Fibroblast of pulmonary artery (primary cell): ENCODE data around the gene UBE2J2.

Experiments
- DNase-seq: peaks from one replicate; pipeline ENCODE4 v3.0.0-alpha.2; 2010; ENCODE audit warnings: low read depth
- H3K4me3 ChIP-seq: replicated peaks from 2 replicates; pipeline ENCODE4 v1.5.1; 2011; ENCODE audit warnings: low read depth, mild to moderate bottlenecking, control low read depth, low read length, moderate library complexity
- TF ChIP-seq, protein P1 (sequence below): IDR thresholded peaks from 2 replicates; pipeline ENCODE4 v1.5.1; 2011; ENCODE audit warnings: mild to moderate bottlenecking, control low read depth, low read length, inconsistent platforms; ENCODE audit errors: missing control alignments

Gene UBE2J2

DNA sequence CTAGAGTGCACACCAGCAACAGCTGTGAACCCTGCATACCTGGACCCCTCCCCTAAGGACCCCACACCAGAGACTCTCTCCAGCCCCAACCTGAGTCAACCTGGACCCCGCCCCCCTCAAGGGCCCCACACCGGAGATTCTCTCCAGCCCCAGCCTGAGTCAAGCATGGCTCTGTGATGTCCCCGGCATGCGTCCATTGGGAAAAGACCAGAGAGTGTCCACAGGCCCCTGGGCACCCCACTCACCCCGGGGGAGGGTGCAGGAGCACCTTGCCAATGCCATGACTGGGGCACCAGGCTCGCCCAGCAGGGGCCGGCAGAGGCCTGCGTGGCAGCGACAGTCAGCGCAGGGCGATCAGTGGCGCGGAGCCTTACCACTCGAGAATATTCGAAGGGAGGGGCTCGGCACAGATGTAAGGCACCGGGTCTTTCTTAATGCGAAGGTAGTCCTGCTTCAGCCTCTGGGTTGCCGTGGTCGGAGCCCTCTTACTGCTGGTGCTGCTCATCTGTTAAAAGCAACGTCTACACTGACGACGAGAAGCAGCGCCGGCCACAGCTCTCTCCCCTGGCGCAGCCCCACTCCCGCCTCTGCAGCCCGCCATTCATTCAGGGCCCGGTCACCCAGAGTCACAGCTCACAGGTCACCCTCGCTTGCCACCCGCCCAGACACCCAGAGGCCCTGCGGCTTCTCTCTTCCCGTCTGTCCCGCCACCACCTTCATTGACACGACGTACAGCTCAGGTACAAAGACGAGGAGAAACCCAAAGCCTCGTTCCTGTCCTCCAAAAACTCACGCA is 6.0 kb downstream of the UBE2J2 start:
- DNase-seq = no peak
- TF ChIP-seq, protein P1, sequence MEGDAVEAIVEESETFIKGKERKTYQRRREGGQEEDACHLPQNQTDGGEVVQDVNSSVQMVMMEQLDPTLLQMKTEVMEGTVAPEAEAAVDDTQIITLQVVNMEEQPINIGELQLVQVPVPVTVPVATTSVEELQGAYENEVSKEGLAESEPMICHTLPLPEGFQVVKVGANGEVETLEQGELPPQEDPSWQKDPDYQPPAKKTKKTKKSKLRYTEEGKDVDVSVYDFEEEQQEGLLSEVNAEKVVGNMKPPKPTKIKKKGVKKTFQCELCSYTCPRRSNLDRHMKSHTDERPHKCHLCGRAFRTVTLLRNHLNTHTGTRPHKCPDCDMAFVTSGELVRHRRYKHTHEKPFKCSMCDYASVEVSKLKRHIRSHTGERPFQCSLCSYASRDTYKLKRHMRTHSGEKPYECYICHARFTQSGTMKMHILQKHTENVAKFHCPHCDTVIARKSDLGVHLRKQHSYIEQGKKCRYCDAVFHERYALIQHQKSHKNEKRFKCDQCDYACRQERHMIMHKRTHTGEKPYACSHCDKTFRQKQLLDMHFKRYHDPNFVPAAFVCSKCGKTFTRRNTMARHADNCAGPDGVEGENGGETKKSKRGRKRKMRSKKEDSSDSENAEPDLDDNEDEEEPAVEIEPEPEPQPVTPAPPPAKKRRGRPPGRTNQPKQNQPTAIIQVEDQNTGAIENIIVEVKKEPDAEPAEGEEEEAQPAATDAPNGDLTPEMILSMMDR = no peak
- no peak overlapping the region for H3K4me3 ChIP-seq

DNA sequence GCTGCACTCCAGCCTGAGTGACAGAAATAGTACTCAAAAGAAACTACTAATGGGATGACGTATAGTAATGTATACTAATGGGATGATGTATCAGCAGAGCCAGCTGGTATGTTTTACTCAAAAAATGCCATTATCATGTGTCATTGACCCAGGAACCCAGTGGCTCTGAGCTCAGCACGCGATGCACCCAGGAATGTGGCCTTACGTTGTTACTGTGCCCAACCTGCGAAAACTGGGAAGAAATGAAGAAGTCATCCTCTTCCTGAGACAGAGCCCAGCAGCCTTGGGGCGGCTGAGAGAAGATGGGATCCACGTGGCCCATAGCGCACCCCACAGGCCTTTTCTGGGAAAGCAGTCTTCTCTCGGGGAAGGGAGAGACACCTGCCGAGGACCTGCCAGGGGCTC is 8.8 kb downstream of the UBE2J2 start:
- TF ChIP-seq, protein P1 = peak; percentile 48
- no peak overlapping the region for H3K4me3 ChIP-seq
- DNase-seq = peak; percentile 93

DNA sequence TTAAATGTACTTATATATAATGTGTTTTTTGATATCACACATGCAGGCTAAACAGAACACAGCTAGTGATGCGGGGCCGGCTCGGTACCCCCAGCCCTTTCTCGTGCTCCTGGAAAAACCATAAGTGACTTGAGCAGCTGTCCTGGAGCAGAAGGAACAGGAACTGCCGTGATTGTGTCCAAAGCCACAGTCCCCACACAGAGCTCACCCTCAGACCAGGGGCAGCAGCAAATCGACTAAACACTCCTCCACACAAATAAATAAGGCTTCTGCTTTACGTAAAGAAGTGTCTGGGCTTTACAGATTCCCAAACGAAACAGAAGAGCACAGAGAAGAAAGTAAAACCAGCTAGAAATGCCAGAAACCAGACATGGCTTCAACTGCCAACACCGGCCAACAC is 9.6 kb downstream of the UBE2J2 start:
- H3K4me3 ChIP-seq = no peak overlapping the region
- TF ChIP-seq, protein P1 = no peak
- no peak for DNase-seq

DNA sequence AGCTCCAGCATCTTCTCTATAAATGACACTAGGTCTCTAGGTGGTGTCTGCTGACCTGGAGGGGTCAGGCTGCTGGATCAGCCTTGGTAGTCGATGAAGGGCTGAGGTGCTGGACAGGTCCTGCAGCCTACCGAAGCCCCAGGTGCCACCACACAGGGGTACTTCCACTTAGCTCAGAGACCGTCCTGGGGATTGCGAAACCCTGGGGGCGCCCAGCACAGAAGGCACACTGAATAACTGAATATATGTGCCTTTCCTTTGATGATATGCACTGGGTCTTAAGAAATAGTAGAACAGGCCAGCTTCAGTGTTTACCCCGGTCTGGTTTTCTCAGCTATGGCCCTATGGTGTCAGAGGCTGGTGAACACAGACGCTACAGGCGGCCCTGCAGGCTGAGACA is 10.9 kb downstream of the UBE2J2 start:
- DNase-seq = no peak
- TF ChIP-seq, protein P1 = no peak
- no peak overlapping the region for H3K4me3 ChIP-seq

DNA sequence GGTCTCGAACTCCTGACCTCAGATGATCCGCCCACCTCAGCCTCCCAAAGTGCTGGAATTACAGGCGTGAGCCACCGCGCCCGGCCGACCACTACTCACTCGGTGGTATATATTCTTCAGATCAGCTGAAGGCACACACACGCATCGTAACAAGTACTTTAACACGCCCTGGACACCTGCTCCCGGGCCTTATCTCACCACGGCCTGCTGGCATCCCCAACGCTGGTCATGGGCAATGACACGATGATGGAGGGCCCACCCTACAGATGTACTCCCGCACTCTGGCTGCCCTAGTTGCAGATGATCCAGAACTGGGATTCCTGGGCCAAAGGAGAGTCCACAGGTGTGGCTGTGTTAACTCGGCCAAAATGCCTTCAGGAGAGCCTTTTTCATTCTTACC is 11.6 kb downstream of the UBE2J2 start:
- DNase-seq = no peak
- no peak overlapping the region for H3K4me3 ChIP-seq
- TF ChIP-seq, protein P1 = no peak

DNA sequence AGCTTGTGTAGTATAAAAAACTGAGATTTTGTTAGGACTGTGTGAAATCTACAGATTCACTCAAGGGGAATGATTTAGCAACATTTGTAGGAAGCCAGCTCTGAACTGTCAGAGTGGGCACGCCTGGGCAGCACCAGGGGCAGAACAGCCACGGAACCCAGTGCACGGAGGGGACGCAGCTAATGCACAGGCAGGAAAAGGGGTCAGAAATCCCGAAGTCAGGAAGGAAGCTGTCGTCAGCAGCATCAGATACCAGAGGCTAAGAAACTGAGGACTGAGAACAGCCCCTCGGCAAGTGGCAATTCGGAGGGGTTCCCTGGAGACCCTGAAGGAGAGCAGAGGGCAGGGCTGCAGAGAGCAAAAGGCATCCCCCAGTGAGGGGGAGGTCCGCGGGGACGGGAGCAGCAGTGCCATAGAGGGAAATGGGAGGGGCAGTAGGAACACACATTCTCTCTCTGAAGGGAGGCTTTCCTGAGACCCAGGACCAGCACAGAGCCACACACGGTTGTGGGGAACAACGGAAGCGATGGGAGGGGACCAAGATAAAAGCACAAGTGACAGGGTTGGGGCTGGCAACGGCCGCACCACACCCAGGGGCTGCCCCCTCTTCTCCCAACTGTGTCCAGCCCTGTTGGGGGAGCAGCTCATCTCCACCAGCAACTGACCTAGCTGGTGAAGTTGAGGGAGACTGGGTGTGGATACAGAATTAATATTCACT is 12.7 kb downstream of the UBE2J2 start:
- TF ChIP-seq, protein P1 = no peak
- no peak overlapping the region for H3K4me3 ChIP-seq
- no peak for DNase-seq
